ENCODE measurements around the gene MEGF9. TPM values are rescaled to one million over a fixed set of nuclear protein-coding genes. Genes with fewer than 3 reads are reported as not detected.
A peak's percentile ranks its signal among the peaks of the same experiment; 100 is the strongest.

MEGF9 gene
- total and polyA plus RNA-seq, 2 of the 13 experiments (the other 11 are each of a cell fraction or from before 2014, with no cell fraction given): 3.1 to 3.3 TPM

DNA sequence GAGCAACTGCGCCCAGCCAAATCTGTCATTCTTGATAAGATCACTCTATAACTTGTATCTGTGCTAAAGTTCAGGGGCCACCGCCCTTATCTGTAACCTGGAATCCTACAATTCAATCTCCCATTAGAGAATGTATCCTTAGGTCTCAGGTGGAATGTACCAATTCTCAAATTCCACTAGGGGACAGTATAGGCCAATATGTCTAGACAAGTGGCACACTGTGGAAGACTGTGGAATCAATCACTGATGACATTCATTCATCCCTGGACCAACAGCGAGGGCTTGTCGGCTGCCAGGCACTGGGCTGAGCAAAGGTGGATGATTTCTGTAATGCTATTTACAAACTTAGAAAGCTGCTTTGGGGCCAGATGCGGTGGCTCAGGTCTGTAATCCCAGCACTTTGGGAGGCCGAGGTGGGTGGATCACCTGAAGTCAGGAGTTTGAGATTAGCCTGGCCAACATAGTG, 28.7 kb upstream of the MEGF9 start (continued):
- TF ChIP-seq ZNF431 (CRISPR knock-in tag; IDR thresholded peaks at IDR 0.05; ENCODE audit: borderline replicate concordance, low read depth): no peak
- TF ChIP-seq SMAD1 (CRISPR knock-in tag; IDR thresholded peaks at IDR 0.05; ENCODE audit: borderline replicate concordance, low read depth): no peak
- no peak for TF ChIP-seq ZBTB39 (CRISPR knock-in tag; IDR thresholded peaks at IDR 0.05)
- no peak for TF ChIP-seq ASH2L (IDR thresholded peaks at IDR 0.05; ENCODE audit: insufficient read length, low read depth, low read length)
- TF ChIP-seq RXRA (CRISPR knock-in tag; IDR thresholded peaks at IDR 0.05): no peak
- TF ChIP-seq, protein P1, sequence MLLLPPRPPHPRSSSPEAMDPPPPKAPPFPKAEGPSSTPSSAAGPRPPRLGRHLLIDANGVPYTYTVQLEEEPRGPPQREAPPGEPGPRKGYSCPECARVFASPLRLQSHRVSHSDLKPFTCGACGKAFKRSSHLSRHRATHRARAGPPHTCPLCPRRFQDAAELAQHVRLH (CRISPR knock-in tag; IDR thresholded peaks at IDR 0.05; ENCODE audit: borderline replicate concordance, low read depth): no peak
- TF ChIP-seq ZNF567 (CRISPR knock-in tag; IDR thresholded peaks at IDR 0.05; ENCODE audit: borderline replicate concordance): no peak
- TF ChIP-seq, protein P2, sequence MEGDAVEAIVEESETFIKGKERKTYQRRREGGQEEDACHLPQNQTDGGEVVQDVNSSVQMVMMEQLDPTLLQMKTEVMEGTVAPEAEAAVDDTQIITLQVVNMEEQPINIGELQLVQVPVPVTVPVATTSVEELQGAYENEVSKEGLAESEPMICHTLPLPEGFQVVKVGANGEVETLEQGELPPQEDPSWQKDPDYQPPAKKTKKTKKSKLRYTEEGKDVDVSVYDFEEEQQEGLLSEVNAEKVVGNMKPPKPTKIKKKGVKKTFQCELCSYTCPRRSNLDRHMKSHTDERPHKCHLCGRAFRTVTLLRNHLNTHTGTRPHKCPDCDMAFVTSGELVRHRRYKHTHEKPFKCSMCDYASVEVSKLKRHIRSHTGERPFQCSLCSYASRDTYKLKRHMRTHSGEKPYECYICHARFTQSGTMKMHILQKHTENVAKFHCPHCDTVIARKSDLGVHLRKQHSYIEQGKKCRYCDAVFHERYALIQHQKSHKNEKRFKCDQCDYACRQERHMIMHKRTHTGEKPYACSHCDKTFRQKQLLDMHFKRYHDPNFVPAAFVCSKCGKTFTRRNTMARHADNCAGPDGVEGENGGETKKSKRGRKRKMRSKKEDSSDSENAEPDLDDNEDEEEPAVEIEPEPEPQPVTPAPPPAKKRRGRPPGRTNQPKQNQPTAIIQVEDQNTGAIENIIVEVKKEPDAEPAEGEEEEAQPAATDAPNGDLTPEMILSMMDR (CRISPR knock-in tag; IDR thresholded peaks at IDR 0.05): peak; percentile 86
- TF ChIP-seq SP4 (CRISPR knock-in tag; IDR thresholded peaks at IDR 0.05): no peak
- no peak for TF ChIP-seq ZMYM3 (CRISPR knock-in tag; IDR thresholded peaks at IDR 0.05)
- no peak for TF ChIP-seq HNRNPK (IDR thresholded peaks at IDR 0.05; ENCODE audit: low read depth, low read length, poor library complexity, severe bottlenecking)
- 0 out of 2 replicates have a peak, but pooled peaks have one; percentile 34 for TF ChIP-seq MIXL1 (CRISPR knock-in tag; IDR thresholded peaks at IDR 0.05)
- peak; percentile 82 for TF ChIP-seq RAD21 (CRISPR knock-in tag; IDR thresholded peaks at IDR 0.05)
- peak; percentile 21; the same call in 1 of the 2 replicates for TF ChIP-seq ZMYM4 (CRISPR knock-in tag; IDR thresholded peaks at IDR 0.05)
- no peak for TF ChIP-seq ZNF230 (CRISPR knock-in tag; IDR thresholded peaks at IDR 0.05)
- no peak for TF ChIP-seq TCF7 (IDR thresholded peaks at IDR 0.05; ENCODE audit: low read depth)
- TF ChIP-seq, protein P3, sequence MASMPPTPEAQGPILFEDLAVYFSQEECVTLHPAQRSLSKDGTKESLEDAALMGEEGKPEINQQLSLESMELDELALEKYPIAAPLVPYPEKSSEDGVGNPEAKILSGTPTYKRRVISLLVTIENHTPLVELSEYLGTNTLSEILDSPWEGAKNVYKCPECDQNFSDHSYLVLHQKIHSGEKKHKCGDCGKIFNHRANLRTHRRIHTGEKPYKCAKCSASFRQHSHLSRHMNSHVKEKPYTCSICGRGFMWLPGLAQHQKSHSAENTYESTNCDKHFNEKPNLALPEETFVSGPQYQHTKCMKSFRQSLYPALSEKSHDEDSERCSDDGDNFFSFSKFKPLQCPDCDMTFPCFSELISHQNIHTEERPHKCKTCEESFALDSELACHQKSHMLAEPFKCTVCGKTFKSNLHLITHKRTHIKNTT (CRISPR knock-in tag; IDR thresholded peaks at IDR 0.05): no peak
- TF ChIP-seq ATAD3A (CRISPR knock-in tag; IDR thresholded peaks at IDR 0.05): no peak
- no peak for TF ChIP-seq MAZ (IDR thresholded peaks at IDR 0.05; ENCODE audit: borderline replicate concordance, low read depth, low read length)
- no peak for TF ChIP-seq MAZ (CRISPR knock-in tag; IDR thresholded peaks at IDR 0.05; ENCODE audit: low read depth)
- no peak for TF ChIP-seq SP1 (IDR thresholded peaks at IDR 0.05)
- TF ChIP-seq SP1 (CRISPR knock-in tag; IDR thresholded peaks at IDR 0.05): no peak
- TF ChIP-seq FOXP1 (IDR thresholded peaks at IDR 0.05): no peak
- no peak for TF ChIP-seq FOXP1 (CRISPR knock-in tag; IDR thresholded peaks at IDR 0.05)
- TF ChIP-seq ZBTB3 (CRISPR knock-in tag; IDR thresholded peaks at IDR 0.05; ENCODE audit: borderline replicate concordance, low read depth): no peak
- no peak for TF ChIP-seq SOX6 (IDR thresholded peaks at IDR 0.05)
- TF ChIP-seq SOX6 (CRISPR knock-in tag; IDR thresholded peaks at IDR 0.05): no peak
- TF ChIP-seq TP53 (CRISPR knock-in tag; conservative IDR thresholded peaks at IDR 0.05): no peak
- peak; percentile 90 for TF ChIP-seq STAG1 (CRISPR knock-in tag; IDR thresholded peaks at IDR 0.05)
